Measurements from ENCODE around the gene FYCO1.

DNA sequence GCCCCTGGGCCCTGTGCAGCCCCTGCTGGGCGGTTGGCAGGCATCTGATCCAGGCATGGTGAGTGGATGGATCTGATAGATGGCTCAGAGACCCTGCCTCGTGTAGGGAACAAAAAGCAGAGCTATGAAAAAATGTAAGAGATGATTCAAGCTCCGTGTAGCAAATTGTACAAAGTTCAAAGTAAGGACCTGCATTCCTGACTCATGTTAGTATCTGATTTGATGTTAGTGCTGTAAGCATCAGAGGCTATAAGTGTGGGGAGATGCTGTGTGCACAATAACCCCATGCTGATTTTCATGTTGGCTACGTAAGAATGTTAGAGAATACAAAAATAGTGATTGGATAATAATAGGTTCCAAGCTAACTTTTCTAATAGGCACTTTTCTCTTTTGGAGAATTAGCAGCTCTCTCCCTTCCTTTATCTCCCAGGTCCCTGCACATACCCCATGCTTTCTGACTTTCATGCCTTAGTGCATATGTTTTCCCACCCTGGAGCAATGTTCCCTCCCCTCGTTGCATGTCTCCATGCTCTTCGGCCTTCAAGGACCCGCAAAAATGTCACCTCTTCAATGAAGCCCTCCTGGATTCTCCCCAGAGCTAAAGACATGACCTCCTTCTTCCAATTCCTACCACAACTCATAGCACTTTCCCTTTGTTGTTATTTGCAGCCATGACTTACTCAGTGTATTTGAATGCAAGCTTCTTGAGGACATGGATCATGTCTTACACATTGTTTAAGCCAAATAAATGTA is 107.7 kb downstream of the FYCO1 start:
- TF ChIP-seq, protein P1, sequence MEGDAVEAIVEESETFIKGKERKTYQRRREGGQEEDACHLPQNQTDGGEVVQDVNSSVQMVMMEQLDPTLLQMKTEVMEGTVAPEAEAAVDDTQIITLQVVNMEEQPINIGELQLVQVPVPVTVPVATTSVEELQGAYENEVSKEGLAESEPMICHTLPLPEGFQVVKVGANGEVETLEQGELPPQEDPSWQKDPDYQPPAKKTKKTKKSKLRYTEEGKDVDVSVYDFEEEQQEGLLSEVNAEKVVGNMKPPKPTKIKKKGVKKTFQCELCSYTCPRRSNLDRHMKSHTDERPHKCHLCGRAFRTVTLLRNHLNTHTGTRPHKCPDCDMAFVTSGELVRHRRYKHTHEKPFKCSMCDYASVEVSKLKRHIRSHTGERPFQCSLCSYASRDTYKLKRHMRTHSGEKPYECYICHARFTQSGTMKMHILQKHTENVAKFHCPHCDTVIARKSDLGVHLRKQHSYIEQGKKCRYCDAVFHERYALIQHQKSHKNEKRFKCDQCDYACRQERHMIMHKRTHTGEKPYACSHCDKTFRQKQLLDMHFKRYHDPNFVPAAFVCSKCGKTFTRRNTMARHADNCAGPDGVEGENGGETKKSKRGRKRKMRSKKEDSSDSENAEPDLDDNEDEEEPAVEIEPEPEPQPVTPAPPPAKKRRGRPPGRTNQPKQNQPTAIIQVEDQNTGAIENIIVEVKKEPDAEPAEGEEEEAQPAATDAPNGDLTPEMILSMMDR (optimal IDR thresholded peaks at IDR 0.05 in 1 of 3, IDR thresholded peaks at IDR 0.05 in 1 of 3, conservative IDR thresholded peaks at IDR 0.05 in 1 of 3; ENCODE audit: extremely low read depth in 1 of 3, insufficient read depth in 2 of 3, low read length in 3 of 3) = no peak
- TF ChIP-seq EZH2 (IDR thresholded peaks at IDR 0.05; ENCODE audit: low read length) = no peak
